Vagina (tissue), 2 donors: Measurements from ENCODE around the gene NEMP2.

Experiments used
- CTCF ChIP-seq, 3 experiments: fragments of 450-650 bp in 2 of 3; fragments of 200-600 bp in 1 of 3; sonication (generic) in 1 of 3; IDR thresholded peaks; one replicate each; pipeline ENCODE4 v1.5.1; 2017 to 2019; ENCODE audit warnings: antibody characterized with exemption in 3 of 3, mild to moderate bottlenecking in 2 of 3, moderate library complexity in 2 of 3
- POLR2A ChIP-seq, 2 donors: fragments of 450-650 bp; IDR thresholded peaks; one replicate each; pipeline ENCODE4 v1.6.1; 2017; ENCODE audit warnings: antibody characterized with exemption in 2 of 2, mild to moderate bottlenecking in 2 of 2, moderate library complexity in 2 of 2

GRCh38 chr2:190578158-190579057, 43.9 kb upstream of the NEMP2 start:
- TF ChIP-seq CTCF (IDR thresholded peaks at IDR 0.05) (no peak), POLR2A (IDR thresholded peaks at IDR 0.05) (no peak)
